H1 (cell line): ENCODE measurements around the gene PFKP. TPM values are rescaled to one million over a fixed set of nuclear protein-coding genes. Genes with fewer than 3 reads are reported as not detected.

Source experiments
- CTCF ChIA-PET: fragments of 300-600 bp; sonication (Branson Sonifier 250); formaldehyde crosslinking; loops from one replicate; lab custom pipeline; 2021; ENCODE audit not compliant: partially characterized antibody; lab: Charles Lee
- POLR2A ChIA-PET: fragments of 300-600 bp; sonication (Branson Sonifier 250); formaldehyde crosslinking; loops from one replicate; lab custom pipeline; 2021; ENCODE audit warnings: inconsistent platforms; ENCODE audit not compliant: partially characterized antibody; lab: Charles Lee
- DNase-seq, 2 experiments: peaks; one replicate each; pipeline versions ENCODE4 v3.0.0 to v3.0.0-alpha.2; 2010 to 2022; ENCODE audit warnings: low spot score in 2 of 2, low read depth in 1 of 2, mixed read lengths in 1 of 2
- FAIRE-seq: peaks from 2 replicates; lab custom pipeline; 2011; peaks lifted over from hg19 to GRCh38; lab: Jason Lieb, UNC
- H2AFZ ChIP-seq: 2 replicates; pipeline ENCODE4 v1.8.1; 2012; ENCODE audit warnings: low read length, inconsistent platforms
- H2AK5ac ChIP-seq: 2 replicates; pipeline ENCODE4 v1.6.1; 2013; ENCODE audit warnings: low read depth, low read length
- H2BK120ac ChIP-seq: replicated peaks from 2 replicates; pipeline ENCODE3; 2013; ENCODE audit warnings: low read depth, low read length, inconsistent platforms
- H2BK12ac ChIP-seq: 2 replicates; pipeline ENCODE4 v1.6.1; 2013; ENCODE audit warnings: low read depth, low read length
- H2BK15ac ChIP-seq: 2 replicates; pipeline ENCODE4 v1.6.1; 2013; ENCODE audit warnings: low read length
- H2BK20ac ChIP-seq: 2 replicates; pipeline ENCODE4 v1.6.1; 2013; ENCODE audit warnings: low read length
- H2BK5ac ChIP-seq: 2 replicates; pipeline ENCODE4 v1.6.1; 2013; ENCODE audit warnings: low read depth, low read length
- H3K14ac ChIP-seq: 2 replicates; pipeline ENCODE4 v1.6.1; 2013; ENCODE audit warnings: inconsistent platforms; ENCODE audit not compliant: insufficient read length
- H3K18ac ChIP-seq: 2 replicates; pipeline ENCODE4 v1.6.1; 2013; ENCODE audit warnings: low read length; ENCODE audit errors: extremely low read depth
- H3K23ac ChIP-seq: 2 replicates; pipeline ENCODE4 v1.6.1; 2013; ENCODE audit warnings: inconsistent platforms; ENCODE audit not compliant: insufficient read length
- H3K23me2 ChIP-seq: 2 replicates; pipeline ENCODE4 v1.6.1; 2013; ENCODE audit warnings: low read depth, low read length
- H3K27ac ChIP-seq: 2 replicates; pipeline ENCODE4 v1.6.1; 2011; ENCODE audit warnings: low read depth, low read length, inconsistent platforms
- H3K27me3 ChIP-seq, 4 experiments: replicated peaks in 1 of 4; 1 replicate in 1 of 4; 2 replicates in 3 of 4; pipeline versions ENCODE4 v1.6.1 to v1.8.1; 2011 to 2013; ENCODE audit warnings: low read length in 3 of 4, mild to moderate bottlenecking in 3 of 4, inconsistent platforms in 2 of 4, mixed read lengths in 2 of 4, moderate library complexity in 1 of 4; ENCODE audit not compliant: control insufficient read depth in 3 of 4, insufficient read depth in 3 of 4; ENCODE audit errors: extremely low read depth in 1 of 4
- H3K36me3 ChIP-seq, 4 experiments: 2 replicates each; pipeline versions ENCODE4 v1.6.1 to v1.8.1; 2011 to 2013; ENCODE audit warnings: mild to moderate bottlenecking in 4 of 4, low read length in 3 of 4, moderate library complexity in 2 of 4, control low read depth in 1 of 4, inconsistent platforms in 1 of 4; ENCODE audit not compliant: insufficient read depth in 4 of 4, control insufficient read depth in 2 of 4
- H3K4ac ChIP-seq: replicated peaks from 2 replicates; pipeline ENCODE3; 2013; ENCODE audit warnings: low read length, low read depth, mixed read lengths, inconsistent platforms; ENCODE audit not compliant: insufficient read length
- H3K4me1 ChIP-seq, 4 experiments: replicated peaks in 1 of 4; 1 replicate in 1 of 4; 2 replicates in 3 of 4; pipeline versions ENCODE4 v1.6.1 to v1.8.1; 2011 to 2013; ENCODE audit warnings: low read length in 3 of 4, inconsistent platforms in 2 of 4, mixed read lengths in 1 of 4; ENCODE audit not compliant: insufficient read depth in 4 of 4, control insufficient read depth in 3 of 4
- H3K4me2 ChIP-seq, 2 experiments: 2 replicates each; pipeline versions ENCODE4 v1.6.1 to v1.8.1; 2011 to 2013; ENCODE audit warnings: low read depth in 2 of 2, low read length in 2 of 2, control low read depth in 1 of 2, inconsistent platforms in 1 of 2, mild to moderate bottlenecking in 1 of 2; ENCODE audit not compliant: insufficient read depth in 1 of 2
- H3K4me3 ChIP-seq, 4 experiments: fragments of 200-600, 300-600 bp in 1 of 4; sonication (generic), shearing (Covaris generic), sonication (Bioruptor Twin) in 1 of 4; 2 replicates each; pipeline versions ENCODE4 v1.5.1 to v1.8.1; 2011 to 2016; ENCODE audit warnings: low read length in 4 of 4, low read depth in 3 of 4, control low read depth in 2 of 4, inconsistent platforms in 2 of 4, mild to moderate bottlenecking in 2 of 4, mixed read lengths in 1 of 4, moderate library complexity in 1 of 4; ENCODE audit not compliant: insufficient read depth in 2 of 4; ENCODE audit errors: extremely low read depth in 1 of 4
- H3K56ac ChIP-seq: replicated peaks from 2 replicates; pipeline ENCODE3; 2013; ENCODE audit warnings: low read depth, mild to moderate bottlenecking, mixed read lengths, low read length, inconsistent platforms; ENCODE audit not compliant: insufficient read length
- H3K79me1 ChIP-seq: 2 replicates; pipeline ENCODE4 v1.6.1; 2013; ENCODE audit warnings: low read depth, low read length, control low read depth
- H3K79me2 ChIP-seq, 2 experiments: 2 replicates each; pipeline versions ENCODE4 v1.6.1 to v1.8.1; 2012 to 2013; ENCODE audit warnings: low read length in 2 of 2, mild to moderate bottlenecking in 2 of 2, inconsistent platforms in 1 of 2; ENCODE audit not compliant: insufficient read depth in 2 of 2, control insufficient read depth in 1 of 2
- H3K9ac ChIP-seq, 4 experiments: replicated peaks in 1 of 4; 1 replicate in 1 of 4; 2 replicates in 3 of 4; pipeline versions ENCODE4 v1.6.1 to v1.8.1; 2011 to 2013; ENCODE audit warnings: low read depth in 3 of 4, low read length in 3 of 4, control low read depth in 2 of 4, mild to moderate bottlenecking in 2 of 4, moderate library complexity in 2 of 4, inconsistent platforms in 1 of 4; ENCODE audit errors: extremely low read depth in 1 of 4
- H3K9me3 ChIP-seq, 2 experiments: 2 replicates each; pipeline versions ENCODE4 v1.6.1 to v1.8.1; 2012 to 2013; ENCODE audit warnings: mild to moderate bottlenecking in 2 of 2, moderate library complexity in 2 of 2, control low read depth in 1 of 2, inconsistent platforms in 1 of 2, low read depth in 1 of 2, low read length in 1 of 2, mixed read lengths in 1 of 2; ENCODE audit not compliant: insufficient read depth in 2 of 2
- H4K20me1 ChIP-seq, 2 experiments: replicated peaks in 1 of 2; 2 replicates each; pipeline versions ENCODE3 to v1.8.1; 2011 to 2013; ENCODE audit warnings: inconsistent platforms in 2 of 2, low read length in 2 of 2, mild to moderate bottlenecking in 1 of 2; ENCODE audit not compliant: insufficient read depth in 2 of 2, control insufficient read depth in 1 of 2
- H4K5ac ChIP-seq: 2 replicates; pipeline ENCODE4 v1.6.1; 2013; ENCODE audit warnings: low read length, low read depth, mixed read lengths, inconsistent platforms; ENCODE audit not compliant: insufficient read length
- H4K8ac ChIP-seq: 2 replicates; pipeline ENCODE4 v1.8.0; 2013; ENCODE audit warnings: mild to moderate bottlenecking, moderate library complexity, low read length, inconsistent platforms; ENCODE audit not compliant: insufficient read depth; ENCODE audit errors: extremely low read depth
- H4K91ac ChIP-seq: replicated peaks from 2 replicates; pipeline ENCODE3; 2013; ENCODE audit warnings: low read length, mixed read lengths, inconsistent platforms; ENCODE audit not compliant: insufficient read length
- EGR1 ChIP-seq: IDR thresholded peaks from 2 replicates; pipeline ENCODE4 v1.6.1; 2011; ENCODE audit warnings: low read depth, low read length, borderline replicate concordance
- NRF1 ChIP-seq: IDR thresholded peaks from 2 replicates; pipeline ENCODE4 v1.6.1; 2011; ENCODE audit warnings: mild to moderate bottlenecking, low read depth, low read length, improper control_type of control experiment
- RNF2 ChIP-seq: fragments of 200-900, 300-1000 bp; sonication (generic); IDR thresholded peaks from 2 replicates; pipeline ENCODE4 v1.7.1; 2016; ENCODE audit warnings: borderline replicate concordance, low read depth, mild to moderate bottlenecking, antibody characterized with exemption, low read length; ENCODE audit not compliant: poor library complexity, severe bottlenecking; ENCODE audit errors: missing control alignments
- TBP ChIP-seq: IDR thresholded peaks from 2 replicates; pipeline ENCODE4 v1.6.1; 2011; ENCODE audit warnings: low read depth, low read length, improper control_type of control experiment
- WGBS, 2 experiments: shearing (Covaris generic) in 1 of 2; methylation state at CpG; one replicate each; pipeline versions ENCODE4 v1.1.6 to v1.1.7; 2013 to 2015; ENCODE audit warnings: low lambda C conversion rate in 2 of 2, mixed read lengths in 2 of 2, inconsistent platforms in 1 of 2, low coverage in 1 of 2, missing lambda C conversion rate in 1 of 2; ENCODE audit not compliant: insufficient replicate concordance in 2 of 2, insufficient coverage in 1 of 2, insufficient read length in 1 of 2; ENCODE audit errors: extremely low coverage in 1 of 2, missing lambda C conversion rate in 1 of 2; 5-methylcytosine and 5-hydroxymethylcytosine counted together
- polyA plus RNA-seq, 7 experiments: library from polyadenylated mRNA; depleted of rRNA in 3 of 7; stranded (reverse) in 5 of 7; unstranded in 2 of 7; fragments of >200 nt in 5 of 7; fragments of 200-250 nt in 2 of 7; gene quantifications; 1 replicate in 5 of 7; 2 replicates in 1 of 7; 4 replicates in 1 of 7; pipeline versions ENCODE4 v1.2.1 to v1.2.3, GENCODE V29; 2011 to 2013; ENCODE audit warnings: missing spikeins in 2 of 7, mixed read lengths in 2 of 7
- total RNA-seq: library from RNA; stranded (reverse); fragmentation: NEBNext Ultra II Directional; extraction: Animal tissue kit (Norgen Biotek cat#: 25700); gene quantifications from 2 replicates; pipeline ENCODE4 v1.2.1, GENCODE V29; 2021

Gene PFKP
- total and polyA plus RNA-seq, 2 of the 8 experiments (the other 6 are each of a cell fraction or from before 2014, with no cell fraction given), result 51.2 to 128 TPM

- DNase-seq (no peak), FAIRE-seq (no peak)
- Histone ChIP-seq H4K91ac (no peak overlapping the region), H3K4me2 (no peak overlapping the region), H4K8ac (no peak overlapping the region), H3K23ac (no peak overlapping the region), H3K36me3 (peaks cover 29 to 77% (median 52%) of the 10 kb centered on the region in 4 experiments), H2BK15ac (no peak overlapping the region), H2BK5ac (no peak overlapping the region), H3K27ac (no peak overlapping the region), H3K18ac (no peak overlapping the region)
- WGBS, 2 experiments, result 97% methylated on average over 12 of the region's 12 CpGs; no CpG with 5 or more reads in 1 of the 2 experiments
- no peak for TF ChIP-seq TBP
- no peak for TF ChIP-seq EGR1
- no peak for TF ChIP-seq NRF1
- TF ChIP-seq RNF2, result no peak
- TF ChIP-seq, all 59 proteins: peak for 0
- Histone ChIP-seq H4K20me1 (peaks cover 7 to 11% of the 10 kb centered on the region in 2 experiments), H4K5ac (no peak overlapping the region), H2AK5ac (no peak overlapping the region), H2BK120ac (no peak overlapping the region), H3K27me3 (no peaks in the 10 kb centered on the region), H3K79me2 (no peaks in the 10 kb centered on the region), H3K4ac (no peak overlapping the region), H3K23me2 (no peaks in the 10 kb centered on the region), H2BK20ac (no peak overlapping the region), H3K56ac (no peak overlapping the region), H3K9ac (no peak overlapping the region), H3K9me3 (no peaks in the 10 kb centered on the region), H3K4me1 (no peaks in the 10 kb centered on the region), H3K4me3 (no peak overlapping the region), H3K79me1 (no peaks in the 10 kb centered on the region), H2AFZ (no peak overlapping the region), H3K14ac (no peak overlapping the region), H2BK12ac (no peak overlapping the region)
- ChIA-PET CTCF (interaction anchor here (1.4 kb wide), 1 partner anchor 16 kb away, joined by 4 read pairs; no protein-coding TSS in a partner anchor), POLR2A (interaction anchor here (1.1 to 1.2 kb wide), 2 partner anchors 10 to 43 kb away, joined by 3 read pairs; no protein-coding TSS in a partner anchor)
Observed at GRCh38 chr10:3117486-3117885, 50.1 kb downstream of the PFKP start.
